GM23248 (cell line): ENCODE results near the gene RASSF3.
"Not testable (repeated sequence)": the region's sequence is repeated elsewhere in the genome, so short reads cannot be mapped to it uniquely, and the experiment has no call there.

ENCODE experiments used
- EZH2 ChIP-seq: fragments of 200-600 bp; sonication (generic); IDR thresholded peaks from 2 replicates; pipeline ENCODE4 v1.6.1; 2018; ENCODE audit warnings: antibody characterized with exemption, mild to moderate bottlenecking; ENCODE audit not compliant: insufficient read depth, poor library complexity, severe bottlenecking
- EZH2phosphoT487 ChIP-seq: fragments of 200-600 bp; sonication (generic); IDR thresholded peaks from 2 replicates; pipeline ENCODE4 v1.6.1; 2018; ENCODE audit warnings: antibody characterized with exemption, moderate library complexity, mild to moderate bottlenecking, low read depth; ENCODE audit not compliant: insufficient read depth

- not testable (repeated sequence) for TF ChIP-seq EZH2phosphoT487, EZH2
Measured at GRCh38 chr12:64690236-64690635, 79.9 kb downstream of the RASSF3 start.
